ENCODE results near the gene MORN4. TPM values are rescaled to one million over a fixed set of nuclear protein-coding genes. Genes with fewer than 3 reads are reported as not detected.

MORN4 gene
- total RNA-seq, 1 donor = 5.6 TPM

DNA sequence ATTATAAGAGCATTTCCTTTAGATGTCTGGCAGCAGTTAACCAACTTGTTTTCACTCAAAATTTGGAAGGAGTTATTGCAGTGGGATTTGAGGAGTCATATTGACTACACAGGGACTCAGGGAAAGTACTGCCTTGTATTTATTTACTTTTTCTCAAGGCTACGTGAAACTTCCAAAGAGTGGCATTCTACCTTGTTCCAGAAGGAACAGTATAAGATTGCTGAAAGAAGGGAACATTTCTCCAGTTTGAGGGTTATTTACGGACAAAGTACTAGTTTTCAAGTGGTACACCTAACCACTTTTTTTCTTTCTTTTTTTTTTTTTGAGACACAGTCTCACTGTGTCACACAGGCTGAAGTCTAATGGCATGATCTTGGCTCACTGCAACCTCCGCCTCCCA is 5.1 kb downstream of the MORN4 start:
- TF ChIP-seq, protein P1, sequence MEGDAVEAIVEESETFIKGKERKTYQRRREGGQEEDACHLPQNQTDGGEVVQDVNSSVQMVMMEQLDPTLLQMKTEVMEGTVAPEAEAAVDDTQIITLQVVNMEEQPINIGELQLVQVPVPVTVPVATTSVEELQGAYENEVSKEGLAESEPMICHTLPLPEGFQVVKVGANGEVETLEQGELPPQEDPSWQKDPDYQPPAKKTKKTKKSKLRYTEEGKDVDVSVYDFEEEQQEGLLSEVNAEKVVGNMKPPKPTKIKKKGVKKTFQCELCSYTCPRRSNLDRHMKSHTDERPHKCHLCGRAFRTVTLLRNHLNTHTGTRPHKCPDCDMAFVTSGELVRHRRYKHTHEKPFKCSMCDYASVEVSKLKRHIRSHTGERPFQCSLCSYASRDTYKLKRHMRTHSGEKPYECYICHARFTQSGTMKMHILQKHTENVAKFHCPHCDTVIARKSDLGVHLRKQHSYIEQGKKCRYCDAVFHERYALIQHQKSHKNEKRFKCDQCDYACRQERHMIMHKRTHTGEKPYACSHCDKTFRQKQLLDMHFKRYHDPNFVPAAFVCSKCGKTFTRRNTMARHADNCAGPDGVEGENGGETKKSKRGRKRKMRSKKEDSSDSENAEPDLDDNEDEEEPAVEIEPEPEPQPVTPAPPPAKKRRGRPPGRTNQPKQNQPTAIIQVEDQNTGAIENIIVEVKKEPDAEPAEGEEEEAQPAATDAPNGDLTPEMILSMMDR (IDR thresholded peaks at IDR 0.05; ENCODE audit: insufficient read depth, low read depth, low read length) = no peak

GRCh38 chr10:97627731-97628130 is 5.6 kb downstream of the MORN4 start:
- no peak overlapping the region for H3K4me3 ChIP-seq (ENCODE audit: low read depth, low read length)
- TF ChIP-seq, protein P1 (IDR thresholded peaks at IDR 0.05; ENCODE audit: insufficient read depth, low read depth, low read length) = no peak
- no peak for DNase-seq (ENCODE audit: low read depth)

More for the DNA sequence above, 5.1 kb downstream of the MORN4 start:
- peak; percentile 6 for DNase-seq (ENCODE audit: low read depth)
- H3K4me3 ChIP-seq (ENCODE audit: low read depth, low read length) = no peak overlapping the region

DNA sequence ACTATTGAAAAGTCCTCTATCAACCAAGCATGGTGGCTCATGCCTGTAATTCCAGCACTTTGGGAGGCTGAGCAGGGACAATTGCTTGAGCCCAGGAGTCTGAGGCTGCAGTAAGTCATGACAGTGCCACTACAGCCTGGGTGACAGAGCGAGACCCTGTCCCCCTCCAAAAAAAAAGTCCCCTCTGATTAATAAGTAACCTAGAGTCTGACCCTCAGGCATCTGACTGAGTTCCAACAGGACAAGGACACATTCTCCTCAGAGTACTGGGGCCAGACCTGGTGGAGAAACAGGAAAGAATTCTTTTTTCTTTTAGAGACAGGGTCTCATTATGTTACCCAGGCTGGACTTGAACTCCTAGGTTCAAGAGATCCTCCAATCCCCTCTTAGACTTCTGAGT is 10.0 kb downstream of the MORN4 start:
- TF ChIP-seq, protein P1 (IDR thresholded peaks at IDR 0.05; ENCODE audit: insufficient read depth, low read depth, low read length) = no peak
- DNase-seq (ENCODE audit: low read depth) = no peak
- no peak overlapping the region for H3K4me3 ChIP-seq (ENCODE audit: low read depth, low read length)

GRCh38 chr10:97618733-97619132 is 14.6 kb downstream of the MORN4 start:
- TF ChIP-seq, protein P1 (IDR thresholded peaks at IDR 0.05; ENCODE audit: insufficient read depth, low read depth, low read length) = no peak

GRCh38 chr10:97618285-97618684 is 15.0 kb downstream of the MORN4 start:
- DNase-seq (ENCODE audit: low read depth) = no peak
- TF ChIP-seq, protein P1 (IDR thresholded peaks at IDR 0.05; ENCODE audit: insufficient read depth, low read depth, low read length) = no peak
- H3K4me3 ChIP-seq (ENCODE audit: low read depth, low read length) = no peak overlapping the region

More at GRCh38 chr10:97618733-97619132, 14.6 kb downstream of the MORN4 start:
- DNase-seq (ENCODE audit: low read depth) = no peak
- H3K4me3 ChIP-seq (ENCODE audit: low read depth, low read length) = no peak overlapping the region

- no peak overlapping the region for H3K4me3 ChIP-seq (ENCODE audit: low read depth, low read length)
- TF ChIP-seq, protein P1 (IDR thresholded peaks at IDR 0.05; ENCODE audit: insufficient read depth, low read depth, low read length) = peak; percentile 39
- DNase-seq (ENCODE audit: low read depth) = peak; percentile 48
Observed at GRCh38 chr10:97612386-97612785, 20.9 kb downstream of the MORN4 start.

- DNase-seq (ENCODE audit: low read depth) = no peak
- TF ChIP-seq, protein P1 (IDR thresholded peaks at IDR 0.05; ENCODE audit: insufficient read depth, low read depth, low read length) = no peak
- no peak overlapping the region for H3K4me3 ChIP-seq (ENCODE audit: low read depth, low read length)
Observed at GRCh38 chr10:97611473-97611872, 21.8 kb downstream of the MORN4 start.
